HG03139 (cell line): ENCODE measurements around the gene MGRN1.

ENCODE experiments used
- ATAC-seq: cut with Tn5 transposase; IDR thresholded peaks from one replicate; pipeline ENCODE4 v1.9.1; 2021; ENCODE audit not compliant: unreplicated experiment

MGRN1 gene

DNA sequence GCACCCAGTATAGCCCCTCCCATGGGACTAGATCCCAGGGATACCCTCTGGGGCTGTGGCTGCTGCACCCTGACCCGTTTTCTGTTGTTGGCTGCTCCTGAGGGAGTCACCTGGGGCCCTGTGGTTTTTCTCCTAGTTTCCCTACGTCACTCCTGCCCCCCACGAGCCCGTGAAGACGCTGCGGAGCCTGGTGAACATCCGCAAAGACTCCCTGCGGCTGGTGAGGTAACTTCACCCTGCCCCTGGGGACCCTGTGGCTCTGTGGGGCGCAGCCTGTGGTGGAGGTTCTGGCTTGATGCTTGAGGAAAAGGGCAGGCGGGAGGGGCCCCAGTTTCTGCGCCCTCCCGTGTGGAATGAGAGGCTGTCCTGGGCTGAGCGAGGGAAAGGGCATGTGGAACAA lies 27.2 kb downstream of the MGRN1 start:
- ATAC-seq: peak; percentile 41

DNA sequence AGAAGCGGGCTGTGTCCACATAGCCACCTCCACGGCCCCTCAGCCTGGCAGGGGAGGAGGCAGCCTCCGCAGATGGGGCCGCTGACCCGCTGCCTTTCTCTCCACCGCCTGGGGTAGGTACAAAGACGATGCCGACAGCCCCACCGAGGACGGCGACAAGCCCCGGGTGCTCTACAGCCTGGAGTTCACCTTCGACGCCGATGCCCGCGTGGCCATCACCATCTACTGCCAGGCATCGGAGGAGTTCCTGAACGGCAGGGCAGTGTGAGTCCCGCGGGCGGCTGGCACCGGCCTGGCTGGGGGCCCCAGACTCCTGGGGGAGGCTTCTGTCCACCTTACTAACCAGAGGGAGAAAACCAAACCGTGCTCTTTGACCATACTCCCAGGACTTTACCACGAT lies 27.9 kb downstream of the MGRN1 start:
- ATAC-seq: no peak

DNA sequence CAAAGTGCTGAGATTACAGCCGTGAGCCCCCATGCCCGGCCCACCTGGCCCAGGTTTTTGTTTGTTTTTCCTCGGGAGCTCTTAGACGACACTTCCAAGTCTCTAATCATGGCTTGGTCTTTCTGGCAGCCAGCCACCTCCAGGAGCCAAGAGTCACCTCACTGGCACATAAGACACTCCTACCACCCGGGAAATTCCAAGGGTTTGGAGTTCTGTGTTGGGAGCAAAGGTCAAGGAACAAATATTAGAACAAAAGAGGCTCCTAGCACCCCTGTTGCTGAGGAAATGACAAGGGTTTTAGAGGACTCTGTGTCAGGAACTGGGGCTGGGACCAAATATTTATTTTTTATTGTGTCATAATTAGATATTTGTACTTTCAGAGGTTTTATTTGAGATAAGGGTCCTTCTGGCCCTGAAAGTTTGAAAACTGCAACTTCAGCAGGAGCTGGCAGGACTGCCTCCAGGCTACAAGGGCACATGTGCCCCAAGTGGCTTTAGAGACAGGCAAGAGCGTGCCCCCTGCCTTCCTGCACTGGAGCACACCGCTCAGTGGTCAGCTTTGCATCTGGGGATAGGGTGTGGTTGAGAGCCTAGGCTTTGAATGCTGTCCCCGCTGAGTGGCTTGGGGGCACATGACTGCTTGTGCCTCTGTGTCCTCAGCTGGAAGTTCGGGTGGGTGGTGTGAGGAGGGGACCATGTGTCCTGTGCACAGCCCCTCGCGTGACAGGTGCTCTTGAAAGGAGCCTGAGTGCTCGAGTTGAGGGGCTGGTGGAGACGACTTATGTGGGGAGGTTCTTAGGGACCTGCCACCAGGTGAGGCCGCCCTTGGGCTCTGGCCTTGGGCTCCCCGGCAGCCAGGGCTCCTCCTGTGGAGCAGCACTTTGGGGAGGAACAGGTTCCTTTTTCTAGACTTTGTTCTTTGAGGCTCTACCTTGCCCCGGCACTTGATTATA lies 29.7 kb downstream of the MGRN1 start:
- ATAC-seq: no peak

DNA sequence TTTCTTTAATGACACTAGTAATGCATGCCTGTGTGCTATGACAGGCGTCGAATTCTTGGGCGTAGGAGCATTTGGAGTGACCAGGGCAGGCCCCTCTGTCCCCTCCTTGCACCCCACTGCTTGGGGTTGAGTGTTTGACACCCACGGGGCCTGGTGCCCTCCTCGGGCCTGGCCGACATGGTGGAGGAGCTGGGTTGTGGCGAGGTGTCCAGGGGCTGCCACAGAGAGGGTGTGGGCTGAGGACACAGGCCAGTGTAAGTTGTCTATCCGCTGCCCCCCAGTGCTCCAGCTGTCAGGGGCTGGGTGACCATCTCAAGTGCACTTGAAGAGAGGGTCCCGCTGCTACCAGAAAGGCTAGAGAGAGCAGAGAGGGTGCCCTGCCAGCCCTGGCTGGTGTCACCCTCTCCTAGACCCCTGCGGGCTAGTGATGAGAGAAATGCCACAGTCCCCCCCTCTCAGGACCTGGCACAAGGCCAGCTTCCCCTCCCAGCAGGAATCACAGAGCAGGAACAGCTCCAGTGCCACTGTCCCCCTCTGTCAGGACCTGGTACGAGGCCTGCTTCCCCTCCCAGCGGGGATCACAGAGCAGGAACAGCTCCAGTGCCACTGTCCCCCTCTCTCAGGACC lies 30.5 kb downstream of the MGRN1 start:
- ATAC-seq: no peak

DNA sequence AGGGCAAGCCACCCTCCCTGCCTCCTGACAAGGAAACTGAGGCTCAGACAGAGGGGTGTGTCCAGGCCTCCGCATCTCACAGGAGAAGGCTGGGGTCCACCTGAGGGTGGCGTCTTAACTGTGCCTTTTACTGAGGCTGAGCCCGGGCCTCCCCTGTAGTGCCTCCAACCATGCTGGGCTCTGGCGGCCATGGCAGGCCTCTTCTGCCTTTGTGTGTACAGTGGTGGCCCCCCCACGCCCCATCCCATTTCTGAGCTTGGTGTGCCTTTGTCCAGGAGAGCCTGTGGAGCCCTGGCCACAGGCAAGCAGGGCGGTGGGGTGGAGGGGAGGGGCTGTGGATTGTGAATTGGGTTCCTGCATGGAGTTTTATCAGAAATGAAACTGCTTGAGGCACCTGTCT lies 31.2 kb downstream of the MGRN1 start:
- ATAC-seq: no peak

DNA sequence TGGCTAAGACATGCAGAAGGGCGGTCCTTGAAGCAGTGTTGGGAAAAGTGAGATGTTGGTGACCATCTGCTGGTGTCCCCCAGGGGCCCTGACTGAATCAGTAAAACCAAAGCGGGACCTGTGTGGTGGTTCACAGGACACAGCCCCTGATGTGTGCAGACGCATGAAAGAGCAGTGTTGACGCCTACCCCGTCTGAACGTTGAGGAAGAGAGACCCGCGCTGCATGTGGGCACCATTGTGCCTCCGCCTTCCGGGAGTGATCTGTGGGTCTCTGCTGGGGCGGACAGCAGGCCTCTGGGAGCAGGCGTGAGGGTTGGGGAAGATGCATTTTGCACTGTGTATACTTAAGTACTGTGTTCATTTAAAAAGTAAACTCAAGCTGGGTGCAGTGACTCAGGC lies 31.6 kb downstream of the MGRN1 start:
- ATAC-seq: no peak

DNA sequence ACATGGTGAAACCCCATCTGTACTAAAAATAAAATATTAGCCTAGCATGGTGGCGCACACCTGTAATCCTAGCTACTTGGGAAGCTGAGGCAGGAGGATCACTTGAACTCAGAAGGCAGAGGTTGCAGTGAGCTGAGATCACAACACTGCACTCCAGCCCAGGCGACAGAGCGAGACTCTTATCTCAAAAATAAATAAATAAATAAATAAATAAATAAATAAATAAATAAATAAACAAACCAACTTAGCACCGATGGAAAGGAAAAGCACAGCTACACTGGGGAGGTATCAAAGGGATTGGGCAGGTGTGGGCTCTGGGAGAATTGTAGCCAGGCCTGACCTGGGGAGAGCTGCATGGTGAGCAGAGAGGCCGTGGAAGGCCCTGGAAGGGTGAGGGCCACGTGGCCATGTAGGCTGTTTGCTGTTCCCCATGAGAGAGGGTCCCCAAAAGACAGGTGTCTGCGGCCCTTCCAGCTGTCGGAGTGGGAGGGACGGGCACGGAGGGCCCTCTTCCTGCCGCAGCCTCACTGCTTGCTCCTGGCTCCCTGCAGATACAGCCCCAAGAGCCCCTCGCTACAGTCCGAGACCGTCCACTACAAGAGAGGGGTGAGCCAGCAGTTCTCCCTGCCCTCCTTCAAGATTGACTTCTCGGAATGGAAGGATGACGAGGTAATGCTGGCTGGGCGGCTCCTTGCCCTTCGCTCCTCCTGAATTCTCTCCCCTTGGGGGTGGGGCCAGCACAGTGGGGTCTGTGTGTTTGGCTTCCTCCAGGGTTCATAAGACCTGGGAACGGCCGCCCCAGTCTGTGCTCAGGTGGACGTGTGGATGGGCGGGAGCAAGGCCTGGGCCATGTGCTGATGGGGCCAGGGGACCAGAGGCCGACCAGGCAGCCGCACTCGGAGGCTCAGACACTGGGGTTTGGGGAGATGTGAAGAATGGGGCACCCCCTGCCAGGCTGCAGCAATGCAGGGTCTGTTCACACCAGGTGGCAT lies 32.4 kb downstream of the MGRN1 start:
- no peak for ATAC-seq

DNA sequence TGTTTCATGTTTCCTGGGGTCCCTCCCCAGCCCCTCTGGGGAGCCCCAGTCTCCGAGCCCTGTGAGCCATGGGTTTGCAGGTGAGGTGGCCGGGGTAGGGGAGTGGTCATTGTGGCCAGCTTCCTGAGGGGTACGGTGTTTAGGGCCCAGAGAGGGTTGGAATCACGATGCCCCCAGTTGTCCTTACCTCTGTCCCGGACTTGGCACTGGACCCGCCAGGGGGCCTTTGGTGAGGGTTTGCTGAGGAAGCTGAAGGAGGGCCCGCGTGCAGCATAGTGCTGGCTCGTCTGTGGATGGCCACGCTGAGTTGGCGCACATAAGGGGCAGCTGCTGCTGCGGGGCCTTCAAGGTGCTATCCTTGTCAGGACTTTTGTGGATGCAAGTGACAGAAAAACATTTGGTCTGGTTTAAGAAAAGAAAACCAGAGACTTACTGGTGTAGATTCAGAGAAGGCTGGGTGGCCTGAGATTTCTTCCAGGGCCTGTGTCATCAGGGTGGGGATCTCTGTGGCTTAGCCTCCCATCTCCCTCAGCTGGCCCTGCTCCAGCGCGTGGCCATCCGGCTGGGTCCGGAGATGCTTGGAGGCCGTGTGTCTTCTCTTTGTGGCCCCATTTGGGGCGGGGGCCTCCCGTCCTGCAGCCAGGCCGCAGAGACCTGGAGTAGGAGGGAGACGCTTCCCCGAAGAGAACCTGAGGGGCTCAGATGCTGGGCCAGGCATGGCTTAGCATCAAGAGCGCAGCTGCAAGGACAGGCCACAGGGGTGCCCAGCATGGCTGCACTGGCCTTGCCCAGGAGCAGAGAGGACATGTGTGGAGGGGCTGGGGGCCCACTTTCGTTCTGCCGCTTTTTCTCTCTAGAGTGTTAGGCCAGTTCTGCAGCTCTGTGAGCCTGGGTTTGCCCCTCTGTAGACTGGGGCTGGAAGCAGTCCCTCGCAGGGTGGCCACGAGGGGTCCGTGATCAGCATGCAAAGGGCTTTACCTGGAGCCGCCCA lies 35.0 kb downstream of the MGRN1 start:
- no peak for ATAC-seq

DNA sequence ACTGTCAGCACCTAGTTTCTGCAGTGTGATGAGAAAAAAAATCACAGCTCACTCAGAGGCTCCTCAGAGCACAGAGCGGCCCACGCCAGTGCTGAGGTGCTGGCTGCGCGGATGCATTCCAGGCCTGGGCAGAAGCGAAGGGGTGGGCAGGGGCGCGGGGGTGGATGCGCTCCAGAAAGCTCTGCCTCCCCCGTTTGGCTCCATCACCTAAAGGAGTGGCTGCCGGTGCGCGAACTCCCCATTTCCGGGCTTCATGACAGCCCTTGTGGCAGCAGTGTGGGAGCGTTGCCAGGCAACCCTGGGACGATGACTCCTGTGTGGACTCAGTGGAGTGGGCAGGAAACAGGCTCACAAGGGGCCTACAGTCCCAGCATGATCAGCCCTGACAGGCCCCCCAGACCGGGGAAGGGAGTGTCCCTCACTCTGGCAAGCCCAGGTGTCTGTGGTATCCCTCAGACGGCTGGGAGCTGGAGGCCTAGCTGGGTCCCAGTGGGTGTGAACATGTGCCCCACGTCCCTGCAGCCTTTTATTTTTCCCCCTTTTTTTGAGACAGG lies 35.9 kb downstream of the MGRN1 start:
- ATAC-seq: no peak

DNA sequence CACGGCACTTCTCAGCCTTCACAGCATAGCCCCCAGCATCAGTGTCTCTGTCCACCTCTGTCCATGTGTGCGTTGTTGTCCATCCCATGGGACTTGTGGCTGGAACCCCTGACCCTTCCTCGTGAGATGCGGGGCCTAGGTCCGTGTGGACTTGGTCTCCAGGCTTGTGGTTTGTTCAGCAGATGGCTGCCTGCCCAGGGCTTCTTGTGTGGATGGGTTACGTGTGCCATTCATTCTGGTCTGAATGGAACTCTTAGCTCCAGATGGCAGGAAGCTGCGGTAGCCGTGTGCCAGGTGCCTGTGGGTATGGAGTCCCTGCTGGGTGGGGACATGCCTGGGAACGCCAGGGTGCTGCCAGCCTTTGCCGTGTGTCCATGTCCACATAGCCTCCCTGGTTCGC lies 37.0 kb downstream of the MGRN1 start:
- no peak for ATAC-seq

DNA sequence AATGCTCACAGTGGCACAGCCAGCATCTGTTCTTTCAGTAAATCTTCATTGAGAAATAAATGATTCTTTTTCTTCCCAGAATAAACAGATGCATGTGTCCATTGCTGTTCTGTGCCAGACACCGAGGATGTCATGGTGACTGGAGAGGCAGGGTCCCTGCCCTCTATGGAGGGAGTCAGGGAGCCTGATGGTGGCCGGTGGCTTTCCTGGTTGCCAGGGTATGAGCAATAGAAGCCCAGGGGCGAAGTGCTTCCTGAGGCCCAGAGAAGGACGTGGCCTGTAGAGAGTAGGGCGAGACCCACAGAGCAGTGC lies 38.8 kb downstream of the MGRN1 start:
- no peak for ATAC-seq

DNA sequence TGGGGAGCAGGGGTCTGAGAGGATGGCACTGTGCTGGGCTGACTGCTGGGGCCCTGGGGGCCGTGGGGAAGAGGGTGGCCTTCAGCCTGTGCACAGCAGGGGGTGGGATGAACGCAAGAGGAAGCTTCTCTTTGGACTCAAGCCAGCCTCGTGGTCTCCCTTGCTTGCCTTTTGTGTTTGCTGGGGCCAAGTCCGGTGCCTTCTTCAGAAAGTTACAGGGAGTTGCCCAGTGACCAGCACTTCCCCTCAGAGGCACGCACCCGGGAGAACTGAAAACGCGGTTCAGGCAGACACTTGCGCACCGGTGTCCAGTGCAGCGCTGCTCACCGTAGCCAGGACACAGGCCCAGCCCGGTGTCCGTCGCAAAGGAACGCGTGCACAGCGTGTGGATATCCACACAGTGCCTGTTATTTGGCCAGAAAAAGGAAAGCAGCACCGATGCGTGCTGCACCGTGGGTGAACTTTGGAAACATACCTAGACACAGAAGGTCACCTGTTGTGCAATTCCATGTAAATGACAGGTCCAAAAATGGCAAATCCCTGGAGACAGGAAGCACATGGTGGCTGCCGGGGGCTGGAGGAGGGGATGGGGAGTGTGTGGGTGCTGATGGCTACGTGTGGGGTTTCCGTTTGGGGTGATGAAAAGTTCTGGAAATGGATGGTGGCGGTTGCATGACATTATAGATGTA lies 39.3 kb downstream of the MGRN1 start:
- ATAC-seq: no peak

DNA sequence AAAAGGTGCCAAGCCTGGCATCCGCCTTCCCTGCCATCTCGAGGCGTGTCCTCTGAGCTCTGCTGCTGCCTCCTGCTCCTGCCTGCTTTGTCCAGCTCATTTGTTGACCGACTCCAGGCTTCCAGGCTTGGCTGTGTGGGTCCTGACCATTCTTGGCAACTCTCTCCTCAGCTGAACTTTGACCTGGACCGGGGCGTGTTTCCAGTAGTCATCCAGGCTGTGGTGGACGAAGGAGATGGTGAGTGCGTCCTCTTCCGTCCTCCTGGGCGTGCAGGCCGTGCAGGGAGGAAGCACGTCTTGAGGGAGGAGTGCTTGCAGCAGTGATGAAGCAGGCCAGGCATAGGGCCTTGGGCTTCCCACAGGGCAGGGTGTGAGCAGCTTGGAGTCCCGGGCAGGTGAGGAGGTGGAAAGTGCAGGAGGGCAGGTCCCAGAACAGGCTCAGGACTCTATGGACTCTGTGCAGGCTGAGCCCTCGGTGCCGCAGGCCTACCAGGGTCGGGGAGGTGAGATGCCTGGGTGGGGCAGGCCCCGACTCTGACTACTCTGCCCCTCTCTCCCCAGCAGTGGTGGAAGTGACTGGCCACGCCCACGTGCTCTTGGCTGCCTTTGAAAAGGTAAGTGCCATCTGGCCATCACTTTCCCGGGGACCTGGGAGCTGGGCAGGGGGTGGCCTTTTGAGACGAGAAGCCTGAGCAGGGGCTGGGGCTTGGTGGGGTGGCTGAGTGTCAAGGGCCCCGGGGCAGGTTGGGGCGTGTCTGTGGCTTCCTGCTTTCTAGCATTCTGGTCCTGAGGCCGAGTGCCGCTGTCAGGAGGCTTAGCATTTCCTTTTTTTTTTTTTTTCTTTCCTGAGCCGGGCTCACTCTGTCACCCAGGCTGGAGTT lies 40.2 kb downstream of the MGRN1 start:
- ATAC-seq: no peak

DNA sequence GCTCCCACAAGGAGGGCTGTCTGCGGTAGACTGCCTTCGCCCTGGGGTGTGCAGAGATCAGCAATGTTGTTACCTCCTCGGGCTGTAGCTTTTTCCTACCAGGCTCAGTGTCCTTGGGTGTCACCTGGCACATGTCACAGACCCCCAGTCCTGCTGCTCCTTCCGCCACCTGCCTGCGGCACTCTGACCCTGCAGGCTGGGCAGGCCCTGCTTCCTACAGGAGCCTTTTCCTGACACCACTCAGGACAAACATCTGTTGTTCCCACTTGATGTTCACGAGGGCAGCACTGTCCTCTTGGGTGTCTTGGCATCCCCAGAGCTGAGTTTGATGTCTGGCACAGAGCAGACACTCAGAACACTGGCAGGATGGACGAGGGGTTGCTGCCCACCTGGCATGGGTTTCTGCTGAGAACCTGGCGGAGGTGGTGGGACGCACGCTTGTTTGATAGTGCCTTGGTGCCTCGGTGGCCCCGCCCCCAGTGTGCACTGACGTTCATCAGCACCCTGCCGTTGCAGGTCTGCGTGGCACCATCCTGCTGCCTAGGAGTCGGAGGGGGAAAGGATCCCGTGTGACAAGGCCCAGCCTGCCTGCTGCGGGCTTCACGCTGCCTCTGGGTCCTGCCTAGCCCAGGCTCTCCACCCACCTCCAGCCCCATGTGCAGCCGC lies 42.0 kb downstream of the MGRN1 start:
- ATAC-seq: no peak

DNA sequence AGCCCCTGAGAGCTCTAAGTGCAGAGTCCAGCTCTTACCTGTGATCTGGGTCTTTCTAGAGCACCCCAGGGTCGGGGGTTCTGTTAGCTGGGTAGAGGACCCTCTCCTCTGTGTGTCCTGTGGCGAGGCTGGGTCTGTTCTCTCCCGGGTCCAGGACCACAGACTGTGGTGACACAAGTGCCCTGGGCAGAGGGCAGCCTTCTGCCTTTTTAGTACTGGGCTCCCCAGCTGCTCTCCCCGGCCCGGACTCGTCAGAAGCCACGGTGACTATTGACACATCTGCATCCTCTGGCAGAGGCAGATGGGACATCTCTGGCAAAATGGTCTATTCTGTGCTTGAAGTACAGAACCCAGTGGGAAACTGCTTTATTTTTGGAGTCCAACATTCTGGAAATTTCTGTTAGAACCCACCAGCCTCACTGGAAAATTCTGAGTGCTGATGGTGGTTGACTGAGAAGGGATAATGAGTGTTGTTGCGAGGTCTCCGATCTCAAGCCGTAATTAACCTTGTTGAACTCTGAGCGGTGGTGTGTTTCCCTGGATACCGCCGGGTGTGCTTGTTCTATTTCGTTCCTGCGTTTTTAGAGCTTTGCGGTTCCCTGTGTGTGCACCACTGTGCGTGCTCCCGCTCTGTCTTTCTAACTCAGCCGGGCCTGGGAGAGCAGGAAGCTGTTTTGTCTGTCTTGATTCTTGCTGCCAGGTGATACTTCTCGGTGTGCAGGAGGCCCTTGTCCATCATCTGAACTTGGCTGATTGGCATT lies 42.8 kb downstream of the MGRN1 start:
- no peak for ATAC-seq

DNA sequence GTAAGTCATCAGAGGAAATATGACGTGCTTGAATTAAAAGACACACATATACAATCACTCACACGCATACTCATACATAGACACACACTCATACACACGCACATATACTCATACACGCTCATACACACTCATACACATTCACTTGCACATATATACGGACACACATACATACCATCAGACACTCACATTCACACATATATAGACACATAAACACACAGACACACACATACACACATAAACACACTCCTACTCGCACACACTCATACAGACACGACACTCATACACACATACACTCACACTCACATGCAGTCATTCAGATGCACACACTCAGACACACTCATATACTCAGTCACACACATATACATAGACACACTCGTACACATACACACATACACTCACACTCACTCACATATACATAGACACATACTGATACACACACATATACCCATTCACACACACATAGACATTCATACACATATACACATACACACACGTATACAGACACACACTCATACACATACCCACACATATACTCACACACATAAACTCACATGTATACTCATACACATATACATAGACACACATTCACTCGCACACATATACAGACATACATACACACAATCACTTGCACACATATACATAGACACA lies 43.8 kb downstream of the MGRN1 start:
- ATAC-seq: no peak
